ENCODE data around the gene FMN2.

GRCh38 chr1:240170806-240171205, 79.1 kb downstream of the FMN2 start:
- TF ChIP-seq CTCF (IDR thresholded peaks at IDR 0.05), result no peak
- no peak for TF ChIP-seq POLR2A (IDR thresholded peaks at IDR 0.05)

Measured in Peyer's patch (tissue), 4 donors.